GM20431 (cell line): ENCODE measurements around the gene PTPRN2.

Experiments used
- in situ Hi-C: fragments of 300-500 bp; cut with MseI, MboI; formaldehyde crosslinking; loops from one replicate; pipeline ENCODE4 v1.15.0; 2020; ENCODE audit warnings: low sequenced_read_pairs; ENCODE audit not compliant: unreplicated experiment

Gene PTPRN2

DNA sequence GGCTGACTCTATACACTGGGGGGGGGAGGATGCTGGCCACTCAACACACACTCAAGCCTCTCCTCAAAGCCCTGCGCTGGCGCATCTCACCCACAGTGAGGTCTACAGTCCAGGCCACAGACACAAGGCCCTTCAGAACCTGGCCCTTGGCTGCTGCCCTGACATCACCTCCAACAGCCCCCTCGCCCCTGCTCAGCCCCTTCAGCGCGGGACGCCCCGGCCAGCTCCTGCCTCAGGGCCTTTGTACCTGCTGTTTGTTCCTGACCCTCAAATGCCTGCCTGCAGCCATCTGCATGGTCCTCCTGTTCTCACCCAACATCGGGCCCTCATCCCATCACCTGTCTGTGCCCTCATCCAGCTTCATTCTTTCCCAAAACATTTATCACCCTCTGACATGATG, 678.3 kb downstream of the PTPRN2 start:
- in situ Hi-C loops: loop anchor here (25.0 kb wide), 1 partner anchor 97 kb away; no protein-coding TSS in a partner anchor

DNA sequence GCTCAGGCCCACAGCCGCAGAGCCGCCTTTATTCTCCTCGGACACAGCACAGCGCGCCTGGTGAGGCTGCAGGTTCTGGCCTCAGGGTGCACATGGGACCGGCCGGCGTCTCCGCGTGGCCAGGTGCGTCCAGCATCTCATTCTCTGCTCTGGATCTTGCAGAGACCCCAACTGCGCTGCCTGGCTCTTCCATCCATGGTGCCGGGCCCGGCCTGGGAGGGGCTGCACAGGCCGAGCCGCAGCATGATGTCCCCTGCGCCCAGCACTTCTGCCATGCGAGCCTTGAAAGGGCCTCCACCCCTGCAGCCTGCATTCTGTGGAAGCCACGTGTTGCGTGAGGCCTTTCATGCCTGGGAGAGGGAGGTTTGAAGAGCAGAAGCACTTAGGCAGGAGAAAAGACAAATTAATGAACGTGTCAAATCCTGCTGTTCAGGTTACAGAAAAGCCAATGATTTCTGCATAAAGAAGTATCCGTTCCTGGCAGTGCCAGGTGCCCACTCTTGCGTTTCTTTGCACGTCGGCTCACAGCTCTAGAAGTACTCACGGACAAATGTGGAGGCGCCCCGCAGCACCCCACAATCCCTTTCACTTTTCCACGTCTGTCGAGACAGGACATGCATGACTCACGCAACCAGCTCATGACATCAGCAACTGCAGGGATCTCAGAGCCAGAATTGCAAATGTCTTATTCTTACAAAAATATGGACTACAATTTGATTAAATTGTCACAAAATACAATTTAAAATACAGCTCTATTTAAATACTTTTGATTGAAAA, 679.4 kb downstream of the PTPRN2 start:
- in situ Hi-C loops: loop anchor here (25.0 kb wide), 1 partner anchor 96 kb away; no protein-coding TSS in a partner anchor

DNA sequence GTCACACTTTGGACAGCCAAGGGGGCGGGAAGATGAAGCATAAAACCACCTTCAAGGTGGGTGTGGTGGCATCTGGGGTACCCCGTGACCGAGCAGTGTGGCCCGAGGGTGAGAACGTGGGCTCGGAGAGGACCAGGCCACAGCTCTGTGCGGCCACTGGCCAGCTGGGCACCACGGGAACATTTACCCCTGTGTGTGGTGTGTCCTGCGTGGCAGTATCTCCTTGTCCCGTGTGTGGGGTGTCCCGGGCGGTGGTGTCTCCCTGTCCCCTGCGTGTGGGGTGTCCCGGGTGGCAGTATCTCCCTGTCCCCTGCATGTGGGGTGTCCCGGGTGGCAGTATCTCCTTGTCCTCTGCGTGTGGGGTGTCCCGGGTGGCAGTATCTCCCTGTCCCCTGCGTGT, 680.5 kb downstream of the PTPRN2 start:
- in situ Hi-C loops: loop anchor here (25.0 kb wide), 1 partner anchor 95 kb away; no protein-coding TSS in a partner anchor

DNA sequence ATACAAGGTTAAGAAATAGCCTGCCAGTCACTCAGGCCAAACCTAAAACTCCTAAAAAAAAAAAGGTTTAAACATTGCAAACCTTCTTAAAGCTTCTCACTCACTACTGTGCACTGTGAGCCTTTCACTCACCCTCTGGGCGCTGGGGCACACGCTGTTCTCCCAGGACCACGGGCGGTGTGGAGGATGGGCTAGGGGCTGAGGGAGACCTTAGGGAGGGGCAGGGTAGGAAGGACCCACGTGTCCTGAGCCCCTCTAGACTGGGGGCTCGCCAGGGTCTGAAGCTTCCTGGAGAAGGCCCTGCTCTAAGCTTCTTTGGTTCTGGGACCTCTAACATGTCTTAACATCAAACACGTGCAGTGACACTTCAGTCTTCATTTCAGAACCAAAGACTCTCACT, 681.0 kb downstream of the PTPRN2 start:
- in situ Hi-C loops: loop anchor here (25.0 kb wide), 1 partner anchor 94 kb away; no protein-coding TSS in a partner anchor

GRCh38 chr7:157905651-157906461, 681.8 kb downstream of the PTPRN2 start:
- in situ Hi-C loops: loop anchor here (25.0 kb wide), 1 partner anchor 94 kb away; no protein-coding TSS in a partner anchor

GRCh38 chr7:157904866-157905570, 682.6 kb downstream of the PTPRN2 start:
- in situ Hi-C loops: loop anchor here (25.0 kb wide), 1 partner anchor 93 kb away; no protein-coding TSS in a partner anchor

GRCh38 chr7:157904211-157904865, 683.3 kb downstream of the PTPRN2 start:
- in situ Hi-C loops: loop anchor here (25.0 kb wide), 1 partner anchor 92 kb away; no protein-coding TSS in a partner anchor

DNA sequence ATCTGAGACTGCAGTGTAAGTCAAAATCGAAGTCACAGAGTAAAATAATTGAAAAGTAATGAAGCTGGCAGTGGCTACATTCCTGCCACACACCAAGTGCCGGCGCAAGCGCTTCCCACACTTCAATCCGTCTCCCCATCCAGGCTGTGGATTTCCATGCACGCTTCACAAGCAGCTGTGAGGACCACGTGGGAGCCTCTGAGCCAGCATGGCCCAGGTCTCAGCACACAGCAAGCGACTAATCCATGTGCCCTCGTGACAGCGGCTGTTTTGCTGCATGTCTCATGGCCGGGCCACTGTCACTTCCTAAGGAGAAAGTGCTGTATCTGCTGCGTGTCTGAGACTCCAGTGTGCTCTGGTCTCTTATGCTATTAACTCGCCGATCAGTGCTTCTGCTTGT, 683.9 kb downstream of the PTPRN2 start:
- in situ Hi-C loops: loop anchor here (25.0 kb wide), 1 partner anchor 91 kb away; no protein-coding TSS in a partner anchor

- in situ Hi-C loops: loop anchor here (25.0 kb wide), 1 partner anchor 91 kb away; no protein-coding TSS in a partner anchor
Observed at GRCh38 chr7:157903296-157903695, 684.3 kb downstream of the PTPRN2 start.

GRCh38 chr7:157901816-157902610, 685.6 kb downstream of the PTPRN2 start:
- in situ Hi-C loops: loop anchor here (25.0 kb wide), 1 partner anchor 90 kb away; no protein-coding TSS in a partner anchor

GRCh38 chr7:157901166-157901565, 686.5 kb downstream of the PTPRN2 start:
- in situ Hi-C loops: loop anchor here (25.0 kb wide), 1 partner anchor 89 kb away; no protein-coding TSS in a partner anchor

GRCh38 chr7:157900556-157900955, 687.1 kb downstream of the PTPRN2 start:
- in situ Hi-C loops: loop anchor here (25.0 kb wide), 1 partner anchor 88 kb away; no protein-coding TSS in a partner anchor

GRCh38 chr7:157900011-157900410, 687.6 kb downstream of the PTPRN2 start:
- in situ Hi-C loops: loop anchor here (25.0 kb wide), 1 partner anchor 88 kb away; no protein-coding TSS in a partner anchor

GRCh38 chr7:157898802-157899505, 688.7 kb downstream of the PTPRN2 start:
- in situ Hi-C loops: no loop called here

- in situ Hi-C loops: no loop called here
Observed at GRCh38 chr7:157898261-157898660, 689.4 kb downstream of the PTPRN2 start.

- in situ Hi-C loops: no loop called here
Observed at GRCh38 chr7:157897681-157898080, 689.9 kb downstream of the PTPRN2 start.

DNA sequence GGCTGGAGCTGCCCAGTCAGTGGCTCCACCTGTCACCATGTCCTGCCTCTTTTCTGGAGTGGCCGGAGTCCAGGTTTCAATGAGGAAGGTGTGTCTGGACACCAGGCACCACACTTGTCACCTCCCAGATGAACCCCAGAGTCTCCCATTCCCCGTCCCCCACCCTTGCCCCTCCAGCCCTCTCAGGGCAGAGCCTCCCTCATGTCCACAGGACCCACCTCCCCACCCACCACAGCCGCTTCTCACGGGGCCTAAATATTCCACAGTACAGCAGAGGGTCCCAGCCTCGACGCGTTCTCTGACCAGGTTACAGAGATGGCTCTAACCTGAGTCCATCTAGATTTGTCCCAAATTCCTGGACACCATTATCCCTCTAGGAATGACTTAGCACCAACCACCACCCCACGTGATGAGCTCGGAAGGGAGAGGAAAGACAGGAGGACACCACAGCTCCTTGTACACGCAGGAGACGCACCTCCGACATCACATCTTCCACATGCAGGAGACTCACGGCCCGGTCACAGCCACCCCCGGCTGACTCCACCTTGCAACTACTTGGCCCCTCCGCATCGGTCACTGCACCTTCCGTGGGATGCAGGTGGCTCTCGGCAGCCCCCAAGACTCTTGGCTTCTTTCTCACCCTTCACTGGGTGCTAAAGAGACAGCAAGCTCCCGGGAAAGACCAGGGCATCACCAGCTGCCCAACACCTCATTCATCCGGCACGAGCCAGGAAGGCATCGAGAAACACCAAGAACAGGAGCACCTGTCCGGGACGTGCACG, 690.7 kb downstream of the PTPRN2 start:
- in situ Hi-C loops: no loop called here
